Endodermal cell (in vitro differentiated cells): ENCODE results near the gene PPP1R9A. TPM values are rescaled to one million over a fixed set of nuclear protein-coding genes. Genes with fewer than 3 reads are reported as not detected.
A peak's percentile ranks its signal among the peaks of the same experiment; 100 is the strongest.

ENCODE experiments used
- DNase-seq: peaks from one replicate; pipeline ENCODE4 v3.0.0-alpha.2; 2017
- H3K27ac ChIP-seq: 2 replicates; pipeline ENCODE4 v1.5.1; 2013; ENCODE audit warnings: mild to moderate bottlenecking, low read depth, low read length, moderate library complexity
- H3K27me3 ChIP-seq: 2 replicates; pipeline ENCODE4 v1.6.1; 2013; ENCODE audit warnings: mild to moderate bottlenecking, low read length, moderate library complexity; ENCODE audit not compliant: insufficient read depth, control insufficient read depth, poor library complexity, severe bottlenecking
- H3K36me3 ChIP-seq: 2 replicates; pipeline ENCODE4 v1.7.0; 2013; ENCODE audit warnings: mild to moderate bottlenecking, low read length, moderate library complexity; ENCODE audit not compliant: control insufficient read depth, insufficient read depth
- H3K4me1 ChIP-seq: one replicate; pipeline ENCODE4 v1.7.0; 2013; ENCODE audit warnings: low read length; ENCODE audit not compliant: control insufficient read depth, insufficient read depth
- H3K4me3 ChIP-seq: 2 replicates; pipeline ENCODE4 v1.5.1; 2013; ENCODE audit warnings: mild to moderate bottlenecking, low read length, moderate library complexity
- H3K9ac ChIP-seq: 2 replicates; pipeline ENCODE4 v1.6.1; 2013; ENCODE audit warnings: mild to moderate bottlenecking, low read length, moderate library complexity; ENCODE audit not compliant: poor library complexity, severe bottlenecking; ENCODE audit errors: extremely low read depth
- H3K9me3 ChIP-seq: 2 replicates; pipeline ENCODE4 v1.6.1; 2013; ENCODE audit warnings: mild to moderate bottlenecking, low read length, moderate library complexity; ENCODE audit not compliant: control insufficient read depth
- H3K27ac Mint-ChIP-seq: 2 replicates; pipeline ENCODE4 v1.8.0; 2020; ENCODE audit warnings: mixed read lengths
- H3K27me3 Mint-ChIP-seq: 2 replicates; pipeline ENCODE4 v1.8.0; 2021; ENCODE audit warnings: mild to moderate bottlenecking, mixed read lengths; ENCODE audit not compliant: insufficient read depth
- H3K36me3 Mint-ChIP-seq: 2 replicates; pipeline ENCODE4 v1.8.0; 2020; ENCODE audit warnings: low read depth, mixed read lengths
- H3K4me1 Mint-ChIP-seq: 2 replicates; pipeline ENCODE4 v1.8.0; 2020; ENCODE audit warnings: mixed read lengths
- H3K4me3 Mint-ChIP-seq: 2 replicates; pipeline ENCODE4 v1.8.0; 2020; ENCODE audit warnings: mild to moderate bottlenecking, moderate library complexity, mixed read lengths
- H3K9me3 Mint-ChIP-seq: 2 replicates; pipeline ENCODE4 v1.8.0; 2020; ENCODE audit warnings: mild to moderate bottlenecking, mixed read lengths
- CTCF ChIP-seq: fragments of 200-600 bp; sonication (generic); conservative IDR thresholded peaks from 2 replicates; pipeline ENCODE4 v1.5.0; 2021; ENCODE audit warnings: antibody characterized with exemption, mild to moderate bottlenecking
- WGBS, 2 experiments: methylation state at CpG; one replicate each; pipeline versions ENCODE4 v1.1.5 to v1.1.7; 2013; ENCODE audit warnings: missing lambda C conversion rate in 2 of 2, mixed read lengths in 1 of 2; ENCODE audit not compliant: insufficient coverage in 1 of 2, insufficient read length in 1 of 2; 5-methylcytosine and 5-hydroxymethylcytosine counted together
- total RNA-seq, 2 donors: library from RNA; stranded (reverse); fragmentation: NEBNext Ultra II Directional in 1 of 2; extraction: Animal tissue kit (Norgen Biotek cat#: 25700) in 1 of 2; gene quantifications; 2 replicates in 1 of 2; 3 replicates in 1 of 2; pipeline ENCODE4 v1.2.1, GENCODE V29; 2021

Gene PPP1R9A
- total RNA-seq, 2 donors from 2014 or later, result 38.7 to 39.4 TPM

GRCh38 chr7:94969434-94970084, 62.2 kb downstream of the PPP1R9A start:
- H3K9me3 ChIP-seq, result peaks cover 7% of the 10 kb centered on the region
- no peak for TF ChIP-seq CTCF
- H3K27ac ChIP-seq, result no peak overlapping the region
- no peaks in the 10 kb centered on the region for H3K27me3 Mint-ChIP-seq
- no peak overlapping the region for H3K9ac ChIP-seq
- H3K9me3 Mint-ChIP-seq, result peaks cover 15% of the 10 kb centered on the region
- H3K4me3 Mint-ChIP-seq, result no peak overlapping the region
- H3K36me3 ChIP-seq, result no peaks in the 10 kb centered on the region
- H3K4me1 Mint-ChIP-seq, result peaks cover 21% of the 10 kb centered on the region
- no peak overlapping the region for H3K4me3 ChIP-seq
- H3K36me3 Mint-ChIP-seq, result peaks cover 9% of the 10 kb centered on the region
- WGBS, 2 experiments, result 0 to 61% methylated on average over 1 to 8 of the region's 8 CpGs
- H3K4me1 ChIP-seq, result peaks cover 7% of the 10 kb centered on the region
- peak; percentile 72 for DNase-seq
- no peak overlapping the region for H3K27ac Mint-ChIP-seq
- no peaks in the 10 kb centered on the region for H3K27me3 ChIP-seq

GRCh38 chr7:94970085-94970576, 62.7 kb downstream of the PPP1R9A start:
- Histone ChIP-seq H3K27me3 (no peaks in the 10 kb centered on the region), H3K4me3 (no peak overlapping the region), H3K4me1 (peaks cover 7% of the 10 kb centered on the region), H3K27ac (no peak overlapping the region), H3K36me3 (no peaks in the 10 kb centered on the region), H3K9ac (no peak overlapping the region), H3K9me3 (peaks cover under 1% of the 10 kb centered on the region)
- peak; percentile 51 for DNase-seq
- H3K27me3 Mint-ChIP-seq, result no peaks in the 10 kb centered on the region
- no peak overlapping the region for H3K4me3 Mint-ChIP-seq
- H3K9me3 Mint-ChIP-seq, result peaks cover 9% of the 10 kb centered on the region
- 93 to 94% methylated on average over 3 to 7 of the region's 7 CpGs for WGBS, 2 experiments
- H3K4me1 Mint-ChIP-seq, result peaks cover 21% of the 10 kb centered on the region
- no peak for TF ChIP-seq CTCF
- H3K27ac Mint-ChIP-seq, result no peak overlapping the region
- H3K36me3 Mint-ChIP-seq, result peaks cover 4% of the 10 kb centered on the region

GRCh38 chr7:94971051-94971867, 63.9 kb downstream of the PPP1R9A start:
- 89 to 93% methylated on average over 4 of the region's 4 CpGs for WGBS, 2 experiments
- Histone ChIP-seq H3K27ac (no peak overlapping the region), H3K9ac (no peak overlapping the region), H3K4me1 (peaks cover 7% of the 10 kb centered on the region), H3K4me3 (no peak overlapping the region), H3K27me3 (no peaks in the 10 kb centered on the region), H3K9me3 (no peaks in the 10 kb centered on the region), H3K36me3 (no peaks in the 10 kb centered on the region)
- no peak for TF ChIP-seq CTCF
- H3K4me1 Mint-ChIP-seq, result peaks cover 21% of the 10 kb centered on the region
- no peak overlapping the region for H3K4me3 Mint-ChIP-seq
- no peak for DNase-seq
- H3K36me3 Mint-ChIP-seq, result no peaks in the 10 kb centered on the region
- H3K27me3 Mint-ChIP-seq, result no peaks in the 10 kb centered on the region
- no peaks in the 10 kb centered on the region for H3K9me3 Mint-ChIP-seq
- peak overlapping the region; percentile 68 for H3K27ac Mint-ChIP-seq
